ENCODE data around the gene DR1.
"Not testable (repeated sequence)": the region's sequence is repeated elsewhere in the genome, so short reads cannot be mapped to it uniquely, and the experiment has no call there.

DR1 gene

GRCh38 chr1:93339171-93339697 lies 6.5 kb upstream of the DR1 start:
- no peak for DNase-seq (ENCODE audit: low read depth in 1 of 2, low spot score in 1 of 2)

- DNase-seq (ENCODE audit: low read depth in 1 of 2, low spot score in 1 of 2): no peak
Observed at GRCh38 chr1:93340090-93340489, 5.6 kb upstream of the DR1 start.

GRCh38 chr1:93344484-93344883 lies 1.2 kb upstream of the DR1 start:
- no peak for DNase-seq (ENCODE audit: low read depth in 1 of 2, low spot score in 1 of 2)

GRCh38 chr1:93344886-93345632 lies 648 bp upstream of the DR1 start:
- DNase-seq (ENCODE audit: low read depth in 1 of 2, low spot score in 1 of 2): no peak

- peak; percentile 4 to 13 for DNase-seq (ENCODE audit: low read depth in 1 of 2, low spot score in 1 of 2)
Observed at GRCh38 chr1:93346421-93346993, 800 bp downstream of the DR1 start.

- no peak for DNase-seq (ENCODE audit: low read depth in 1 of 2, low spot score in 1 of 2)
Observed at GRCh38 chr1:93347334-93347899, 1.7 kb downstream of the DR1 start.

- no peak for DNase-seq (ENCODE audit: low read depth in 1 of 2, low spot score in 1 of 2)
Observed at GRCh38 chr1:93348104-93348728, 2.5 kb downstream of the DR1 start.

- no peak for DNase-seq (ENCODE audit: low read depth in 1 of 2, low spot score in 1 of 2)
Observed at GRCh38 chr1:93349231-93350135, 3.8 kb downstream of the DR1 start.

- no peak for DNase-seq (ENCODE audit: low read depth in 1 of 2, low spot score in 1 of 2)
Observed at GRCh38 chr1:93350322-93350721, 4.6 kb downstream of the DR1 start.

GRCh38 chr1:93350875-93351274 lies 5.2 kb downstream of the DR1 start:
- DNase-seq (ENCODE audit: low read depth in 1 of 2, low spot score in 1 of 2): no peak

- not testable (repeated sequence) for DNase-seq (ENCODE audit: low read depth in 1 of 2, low spot score in 1 of 2)
Observed at GRCh38 chr1:93351346-93351745, 5.6 kb downstream of the DR1 start.

- no peak for DNase-seq (ENCODE audit: low read depth in 1 of 2, low spot score in 1 of 2)
Observed at GRCh38 chr1:93352376-93352775, 6.7 kb downstream of the DR1 start.

- no peak for DNase-seq (ENCODE audit: low read depth in 1 of 2, low spot score in 1 of 2)
Observed at GRCh38 chr1:93353286-93353685, 7.6 kb downstream of the DR1 start.

GRCh38 chr1:93354749-93355148 lies 9.0 kb downstream of the DR1 start:
- DNase-seq (ENCODE audit: low read depth in 1 of 2, low spot score in 1 of 2): no peak

- no peak for DNase-seq (ENCODE audit: low read depth in 1 of 2, low spot score in 1 of 2)
Observed at GRCh38 chr1:93357242-93357641, 11.5 kb downstream of the DR1 start.

- no peak for DNase-seq (ENCODE audit: low read depth in 1 of 2, low spot score in 1 of 2)
Observed at GRCh38 chr1:93358293-93358692, 12.6 kb downstream of the DR1 start.

GRCh38 chr1:93360111-93360510 lies 14.4 kb downstream of the DR1 start:
- DNase-seq (ENCODE audit: low read depth in 1 of 2, low spot score in 1 of 2): no peak

- DNase-seq (ENCODE audit: low read depth in 1 of 2, low spot score in 1 of 2): no peak
Observed at GRCh38 chr1:93362237-93362636, 16.5 kb downstream of the DR1 start.

- DNase-seq (ENCODE audit: low read depth in 1 of 2, low spot score in 1 of 2): no peak
Observed at GRCh38 chr1:93365813-93366212, 20.1 kb downstream of the DR1 start.

- DNase-seq (ENCODE audit: low read depth in 1 of 2, low spot score in 1 of 2): no peak
Observed at GRCh38 chr1:93369734-93370133, 24.0 kb downstream of the DR1 start.
